ENCODE measurements around the gene DDB1. TPM values are rescaled to one million over a fixed set of nuclear protein-coding genes. Genes with fewer than 3 reads are reported as not detected.
A peak's percentile ranks its signal among the peaks of the same experiment; 100 is the strongest.

The DDB1 gene
- total and polyA plus RNA-seq, 2 of the 4 experiments (the other 2 are of a cell fraction): 221 to 412 TPM

DNA sequence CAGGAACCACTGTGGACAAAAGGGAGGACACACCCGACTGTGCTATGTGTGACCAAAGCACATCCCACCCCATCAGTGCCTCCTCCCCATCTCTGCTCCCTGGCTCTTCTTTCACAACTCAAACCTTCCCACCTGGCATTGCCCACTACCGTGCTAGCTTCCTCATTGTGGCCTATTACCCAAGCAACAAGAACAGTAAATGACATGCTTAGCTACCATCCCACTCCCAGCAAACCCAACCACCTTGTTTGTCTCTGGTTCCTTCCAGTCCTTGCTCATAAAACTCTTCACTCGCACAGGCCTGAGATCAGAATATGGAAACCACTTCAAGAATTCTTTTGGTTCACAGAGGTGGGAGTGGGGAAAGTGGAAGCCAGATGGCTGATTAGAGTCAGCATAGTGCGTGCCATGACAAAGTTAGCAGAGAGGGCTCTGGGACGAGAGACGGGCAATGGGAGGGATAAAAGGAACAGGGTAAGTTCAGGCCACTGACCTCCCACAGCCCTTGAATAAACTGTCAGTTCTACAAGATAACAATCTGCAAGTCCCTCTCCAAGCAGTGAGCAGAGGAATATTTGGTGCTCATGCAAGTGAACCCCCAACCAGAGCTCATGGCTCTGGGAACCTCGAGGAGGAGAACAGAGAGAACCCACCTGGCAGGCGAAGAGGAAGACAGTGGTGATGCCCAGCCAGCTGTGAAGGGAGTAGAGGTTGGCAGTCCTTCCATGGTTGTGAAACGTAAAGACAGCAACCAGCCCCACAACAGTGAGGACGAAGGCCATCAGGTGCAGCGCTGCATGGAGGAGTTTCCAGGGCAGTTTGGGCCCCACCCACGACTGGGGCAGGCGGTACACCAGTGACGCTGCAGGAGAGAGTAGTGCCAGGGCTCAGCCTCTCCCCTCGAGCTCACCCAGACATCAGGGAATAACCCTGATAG, 20.5 kb upstream of the DDB1 start (continued):
- no peak for TF ChIP-seq USF2 (IDR thresholded peaks at IDR 0.05; ENCODE audit: low read depth, low read length)

DNA sequence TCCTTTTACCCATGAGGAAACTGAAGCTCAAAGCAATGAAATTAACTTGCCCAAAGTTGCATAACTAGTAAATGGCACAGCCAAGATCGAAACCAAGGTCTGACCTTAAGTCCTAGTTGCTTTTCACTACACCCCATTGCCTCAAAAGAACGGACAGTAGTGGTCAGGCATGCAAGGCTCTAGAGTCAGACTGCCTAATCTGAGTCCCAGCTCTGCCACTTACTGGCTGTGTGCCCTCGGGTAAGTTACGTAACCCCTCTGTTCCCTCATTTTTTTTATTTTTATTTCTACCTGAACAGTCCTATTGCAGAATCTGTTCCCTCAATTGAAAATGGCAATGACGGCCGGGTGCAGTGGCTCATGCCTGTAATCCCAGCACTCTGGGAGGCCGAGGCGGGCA, 19.1 kb upstream of the DDB1 start:
- DNase-seq (no peak), ATAC-seq (ENCODE audit: low read depth) (no peak)
- no peaks in the 10 kb centered on the region for H3K9me3 ChIP-seq (ENCODE audit: control insufficient read depth, insufficient read depth, low read length)
- dilution Hi-C loops (cut with HindIII; ENCODE audit: low sequenced_read_pairs, unreplicated experiment) (no loop called here), intact Hi-C loops (cut with micrococcal nuclease) (no loop called here), in situ Hi-C loops (cut with MboI; ENCODE audit: low sequenced_read_pairs) (no loop called here)
- CTCF ChIA-PET: no interaction called here
- H4K5ac ChIP-seq (ENCODE audit: low read depth, low read length): no peak overlapping the region
- H3K14ac ChIP-seq (replicated peaks; ENCODE audit: low read depth, low read length): no peak overlapping the region
- H4K8ac ChIP-seq (ENCODE audit: low read depth in 2 of 2, low read length in 2 of 2): no peak overlapping the region
- H2BK15ac ChIP-seq (ENCODE audit: low read depth, low read length): no peak overlapping the region
- WGBS, 2 experiments (ENCODE audit: extremely low coverage in 2 of 2, insufficient read length in 1 of 2): 95% methylated on average over 5 of the region's 8 CpGs; no CpG with 5 or more reads in 1 of the 2 experiments
- no peak overlapping the region for H3K23ac ChIP-seq (ENCODE audit: low read depth, low read length)
- H4K91ac ChIP-seq (ENCODE audit: insufficient read depth, low read depth, low read length): no peak overlapping the region
- H3K56ac ChIP-seq (ENCODE audit: extremely low read depth, insufficient read depth, low read length): no peak overlapping the region
- no peaks in the 10 kb centered on the region for H3K4me1 ChIP-seq (ENCODE audit: control insufficient read depth, insufficient read depth, low read length)
- TF ChIP-seq CHD1 (IDR thresholded peaks at IDR 0.05; ENCODE audit: low read depth, low read length) (no peak), CEBPB (IDR thresholded peaks at IDR 0.05; ENCODE audit: low read depth, low read length) (0 out of 2 replicates have a peak, but pooled peaks have one; percentile 6)
- no TSS peak for BruUV-seq (replicated peaks)
- peaks cover 50% of the 10 kb centered on the region for H3K36me3 ChIP-seq (ENCODE audit: control insufficient read depth, insufficient read depth, low read length)
- H3K27ac ChIP-seq (ENCODE audit: insufficient read depth, low read length): no peak overlapping the region
- POLR2A ChIA-PET (ENCODE audit: unreplicated experiment): no interaction called here
- H2BK120ac ChIP-seq (ENCODE audit: low read depth, low read length): no peak overlapping the region
- H2BK5ac ChIP-seq (ENCODE audit: low read depth, low read length, poor library complexity, severe bottlenecking): no peak overlapping the region
- H3K9ac ChIP-seq (ENCODE audit: low read depth, low read length): no peak overlapping the region
- no peak overlapping the region for H3K4ac ChIP-seq (ENCODE audit: low read depth, low read length)
- H3K4me2 ChIP-seq (ENCODE audit: low read depth, low read length): no peak overlapping the region
- no peaks in the 10 kb centered on the region for H3K27me3 ChIP-seq (ENCODE audit: control insufficient read depth, insufficient read depth, low read length)
- no peak overlapping the region for H3K4me3 ChIP-seq (ENCODE audit: insufficient read depth, low read depth, low read length)
- H3K79me1 ChIP-seq (ENCODE audit: low read depth in 1 of 2, low read length in 2 of 2): peaks cover 0 to 2% of the 10 kb centered on the region in 2 experiments; a peak in 2 of 4 replicates
- no peak overlapping the region for H2AFZ ChIP-seq (replicated peaks; ENCODE audit: low read length, poor library complexity)
- H3K9me1 ChIP-seq (ENCODE audit: insufficient read depth, low read length): peaks cover 9% of the 10 kb centered on the region
- no peak overlapping the region for H2AK9ac ChIP-seq (replicated peaks; ENCODE audit: low read depth, low read length, poor library complexity)
- no peak overlapping the region for H2BK20ac ChIP-seq (ENCODE audit: low read depth, low read length)
- no peaks in the 10 kb centered on the region for H4K20me1 ChIP-seq (ENCODE audit: insufficient read depth, low read length)
- no peak overlapping the region for H3K18ac ChIP-seq (ENCODE audit: low read depth, low read length)
- no peak overlapping the region for H2AK5ac ChIP-seq (ENCODE audit: low read depth, low read length)
